ENCODE data around the gene HSPA1L.
"Not testable (repeated sequence)": the region's sequence is repeated elsewhere in the genome, so short reads cannot be mapped to it uniquely, and the experiment has no call there.

DNA sequence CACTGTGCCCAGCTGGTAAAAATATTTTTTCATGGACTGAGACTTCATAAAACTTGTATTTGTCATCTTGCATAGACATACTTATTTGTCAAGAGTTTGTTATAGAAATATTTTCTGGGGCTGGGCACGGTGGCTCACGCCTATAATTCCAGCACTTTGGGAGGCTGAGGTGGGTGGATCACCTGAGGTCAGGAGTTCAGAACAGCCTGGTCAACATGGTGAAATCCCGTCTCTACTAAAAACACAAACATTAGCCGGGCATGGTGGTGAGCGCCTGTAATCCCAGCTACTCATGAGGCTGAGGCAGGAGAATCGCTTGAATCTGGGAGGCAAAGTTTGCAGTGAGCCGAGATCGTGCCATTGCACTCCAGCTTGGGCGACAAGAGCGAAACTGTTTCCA, 6.5 kb downstream of the HSPA1L start:
- not testable (repeated sequence) for TF ChIP-seq CTCF (conservative IDR thresholded peaks at IDR 0.05); ZFX (IDR thresholded peaks at IDR 0.05)
